IPS DF 19.7 (cell line): ENCODE data around the gene ABCD3.
"Not testable (repeated sequence)": the region's sequence is repeated elsewhere in the genome, so short reads cannot be mapped to it uniquely, and the experiment has no call there.

Experiments
- DNase-seq: peaks from one replicate; pipeline ENCODE4 v3.0.0-alpha.2; 2013; ENCODE audit warnings: low read depth, low spot score

The ABCD3 gene

DNA sequence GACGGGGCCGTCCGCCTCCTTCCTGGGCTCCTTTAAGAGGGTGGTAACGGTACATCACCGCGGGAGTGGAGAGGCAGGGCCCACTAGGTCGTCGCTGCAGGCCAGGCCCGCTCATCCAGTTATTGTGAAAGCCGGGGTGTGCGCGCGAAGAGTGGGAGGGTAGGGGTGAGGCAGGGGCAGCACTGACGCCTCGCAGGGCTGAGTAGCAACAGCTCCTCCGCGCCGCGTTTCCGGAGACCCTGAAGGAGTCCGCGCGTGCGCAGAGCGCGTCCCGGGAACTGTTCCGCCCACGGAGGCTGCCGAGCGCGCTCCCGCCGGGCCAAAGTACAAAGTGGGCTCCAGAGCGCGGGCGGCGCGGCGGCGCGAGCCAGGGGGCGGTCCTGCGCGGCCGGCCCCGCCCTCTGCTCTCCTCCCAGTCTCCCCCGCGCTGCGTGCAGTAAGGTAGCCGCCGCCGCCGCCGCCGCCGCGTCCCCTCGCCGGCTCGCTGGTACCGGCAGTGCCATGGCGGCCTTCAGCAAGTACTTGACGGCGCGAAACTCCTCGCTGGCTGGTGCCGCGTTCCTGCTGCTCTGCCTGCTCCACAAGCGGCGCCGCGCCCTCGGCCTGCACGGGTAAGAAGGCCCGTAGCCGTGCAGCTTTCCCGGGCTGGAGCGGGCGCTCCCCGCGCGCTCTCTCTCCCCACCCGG, at the start of gene ABCD3:
Gene ABCD3, plus strand, starts transcription at position 412 of the 686 bp plus-strand sequence. Its CDS starts 90 bp downstream, at position 502.
- peak; percentile 42 for DNase-seq

DNA sequence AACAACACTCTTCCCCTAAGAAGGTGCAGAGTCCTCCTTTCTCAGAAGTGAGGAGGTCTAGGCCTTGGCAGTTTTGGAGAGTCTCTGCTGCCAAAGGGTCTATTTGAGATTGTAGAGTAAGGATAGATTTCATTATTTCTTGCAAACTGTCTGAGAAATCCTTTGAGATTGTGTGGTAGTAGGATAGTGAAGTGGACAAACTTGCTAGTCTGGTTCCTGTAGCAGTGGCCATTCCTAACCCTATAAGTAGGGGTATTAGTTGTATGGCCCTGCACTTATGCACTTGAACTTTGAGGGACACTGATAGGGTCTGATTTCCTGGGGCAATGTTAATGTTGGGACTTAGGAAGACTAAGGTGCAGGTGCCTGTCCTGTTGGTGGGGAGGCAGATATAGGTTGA, 45.4 kb upstream of the ABCD3 start:
- DNase-seq = not testable (repeated sequence)

- not testable (repeated sequence) for DNase-seq
Observed at GRCh38 chr1:94373311-94373710, 44.9 kb upstream of the ABCD3 start.

- not testable (repeated sequence) for DNase-seq
Observed at GRCh38 chr1:94375666-94376065, 42.5 kb upstream of the ABCD3 start.

DNA sequence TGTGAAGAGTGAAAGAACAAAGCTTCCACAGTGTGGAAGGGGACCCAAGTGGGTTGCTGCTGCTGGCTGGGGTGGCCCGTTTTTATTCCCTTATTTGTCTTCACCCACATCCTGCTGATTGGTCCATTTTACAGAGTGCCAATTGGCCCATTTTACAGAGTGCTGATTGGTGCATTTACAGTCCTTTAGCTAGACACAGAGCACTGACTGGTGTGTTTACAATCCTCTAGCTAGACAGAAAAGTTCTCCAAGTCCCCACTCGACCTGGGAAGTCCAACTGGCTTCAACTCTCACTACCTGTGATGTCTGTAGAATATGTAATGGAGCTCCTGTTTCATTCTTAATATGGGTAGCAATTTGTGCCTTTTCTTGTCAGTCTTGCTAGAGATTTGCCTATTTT, 39.7 kb upstream of the ABCD3 start:
- not testable (repeated sequence) for DNase-seq

DNA sequence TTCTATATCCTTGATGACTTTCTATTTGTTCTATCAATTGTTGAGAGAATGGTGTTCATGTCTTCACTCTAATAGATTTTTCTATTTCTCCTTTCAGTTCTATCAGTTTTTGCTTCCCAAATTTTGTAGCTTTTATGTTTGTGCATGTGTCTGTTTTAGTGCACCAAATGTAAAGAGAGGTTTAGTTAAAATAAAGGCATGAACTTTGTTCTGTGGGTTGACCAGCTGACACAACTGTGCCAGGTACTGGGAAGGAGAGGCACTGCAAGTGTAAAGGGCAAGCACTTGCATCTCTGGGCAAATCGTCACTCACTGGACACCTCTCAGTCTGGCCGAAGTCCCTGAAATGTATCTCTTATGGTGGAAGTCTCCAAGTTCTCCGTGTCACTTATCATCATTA, 38.6 kb upstream of the ABCD3 start:
- no peak for DNase-seq

GRCh38 chr1:94382201-94382600, 36.0 kb upstream of the ABCD3 start:
- DNase-seq = no peak

GRCh38 chr1:94383966-94384408, 34.2 kb upstream of the ABCD3 start:
- no peak for DNase-seq

GRCh38 chr1:94384485-94385265, 33.5 kb upstream of the ABCD3 start:
- DNase-seq = no peak

- DNase-seq = no peak
Observed at GRCh38 chr1:94385308-94385929, 32.8 kb upstream of the ABCD3 start.

GRCh38 chr1:94389298-94389697, 28.9 kb upstream of the ABCD3 start:
- no peak for DNase-seq

- DNase-seq = no peak
Observed at GRCh38 chr1:94394247-94394646, 23.9 kb upstream of the ABCD3 start.

- no peak for DNase-seq
Observed at GRCh38 chr1:94395231-94395630, 23.0 kb upstream of the ABCD3 start.

DNA sequence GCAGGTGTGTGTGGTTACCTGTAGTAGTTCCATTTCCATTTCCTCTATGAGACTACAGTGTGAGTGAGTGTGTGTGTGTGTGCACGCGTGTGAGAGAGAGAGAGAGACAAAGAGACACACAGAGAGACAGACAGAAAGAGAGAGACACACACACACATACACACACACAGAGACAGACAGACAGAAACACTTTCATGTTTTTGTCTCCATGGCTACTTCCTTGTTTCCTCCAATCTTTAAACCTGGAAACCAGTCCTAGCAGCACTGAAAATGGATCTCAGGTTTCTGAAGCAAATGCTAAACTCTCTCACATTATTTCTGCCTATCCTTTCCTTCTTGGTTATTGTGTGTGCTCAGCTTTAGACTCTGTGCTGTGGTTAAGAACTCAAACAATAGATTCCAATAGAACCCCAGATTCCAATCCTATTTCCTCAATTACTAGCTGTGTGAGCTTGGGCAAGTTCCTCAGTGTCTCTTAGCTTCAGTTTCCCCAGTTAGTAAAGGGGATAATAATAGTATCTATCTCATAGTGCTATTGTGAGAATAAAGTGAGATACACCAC, 22.4 kb upstream of the ABCD3 start:
- no peak for DNase-seq

DNA sequence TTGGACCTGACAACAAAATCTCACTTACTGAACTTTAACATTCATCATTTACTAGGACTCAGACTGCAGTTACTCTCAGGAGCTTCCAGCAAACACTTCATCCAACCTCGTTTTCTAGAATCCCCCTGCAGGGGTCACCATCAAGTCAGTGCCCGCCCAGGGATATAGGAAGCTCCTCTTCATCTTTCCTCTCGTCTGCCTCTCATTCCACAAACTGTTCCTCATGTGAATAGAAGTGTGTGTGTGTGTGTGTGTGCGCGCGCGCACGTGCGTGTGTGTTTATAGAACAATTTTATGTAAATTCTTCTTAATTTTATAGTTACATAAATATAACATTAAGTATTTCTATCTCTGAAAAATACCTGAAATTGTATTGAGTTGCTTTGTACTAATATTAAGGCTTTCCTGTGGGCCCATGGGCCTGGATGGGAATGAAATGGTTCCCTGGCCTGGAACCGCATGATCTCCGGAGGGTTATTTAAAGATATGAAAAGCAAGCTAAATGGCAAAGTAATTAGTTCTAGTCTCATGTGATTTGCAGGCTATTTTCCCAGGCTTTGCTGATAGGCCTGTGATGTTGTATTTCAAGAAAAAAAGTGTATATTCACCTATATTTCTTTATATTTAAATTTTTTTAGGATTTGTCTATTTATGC, 21.7 kb upstream of the ABCD3 start:
- DNase-seq = no peak

GRCh38 chr1:94398356-94398755, 19.8 kb upstream of the ABCD3 start:
- no peak for DNase-seq

DNA sequence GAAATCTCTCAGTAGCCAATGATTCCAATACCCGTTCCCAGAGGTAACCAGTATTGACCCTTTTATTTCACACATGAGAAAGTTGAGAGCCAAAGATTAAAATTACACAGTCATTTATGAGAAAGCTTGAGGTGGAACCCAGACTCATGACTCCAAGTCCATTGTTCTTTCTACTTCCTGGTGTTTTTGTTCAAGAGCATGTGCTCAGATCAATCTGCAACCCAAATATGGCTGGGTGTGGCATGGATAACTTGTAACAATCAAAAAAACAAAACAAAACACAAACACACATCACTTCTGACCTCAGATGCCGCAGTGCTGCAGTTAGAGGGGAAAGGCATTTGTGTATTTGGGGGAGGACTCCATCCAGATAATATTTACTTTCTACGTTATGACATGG, 18.7 kb upstream of the ABCD3 start:
- DNase-seq = no peak

DNA sequence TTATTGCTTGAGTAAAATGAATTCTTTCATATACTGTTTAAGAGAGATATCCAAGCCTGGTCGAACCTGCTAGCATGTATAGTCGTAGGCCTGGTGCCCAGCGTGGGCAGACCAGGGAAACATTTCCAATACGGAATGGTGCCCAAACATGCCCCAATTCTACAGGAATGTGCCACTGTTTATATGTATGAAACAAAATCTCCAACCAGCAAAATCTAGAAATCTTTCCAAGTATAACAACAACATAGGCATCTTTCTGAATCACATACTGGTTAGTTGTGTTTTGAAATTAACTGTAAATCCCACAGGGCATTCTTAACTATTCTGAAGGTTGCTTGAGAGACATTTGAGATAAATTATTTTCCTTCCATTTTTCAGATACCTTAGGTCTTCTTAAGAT, 17.0 kb upstream of the ABCD3 start:
- DNase-seq = no peak

DNA sequence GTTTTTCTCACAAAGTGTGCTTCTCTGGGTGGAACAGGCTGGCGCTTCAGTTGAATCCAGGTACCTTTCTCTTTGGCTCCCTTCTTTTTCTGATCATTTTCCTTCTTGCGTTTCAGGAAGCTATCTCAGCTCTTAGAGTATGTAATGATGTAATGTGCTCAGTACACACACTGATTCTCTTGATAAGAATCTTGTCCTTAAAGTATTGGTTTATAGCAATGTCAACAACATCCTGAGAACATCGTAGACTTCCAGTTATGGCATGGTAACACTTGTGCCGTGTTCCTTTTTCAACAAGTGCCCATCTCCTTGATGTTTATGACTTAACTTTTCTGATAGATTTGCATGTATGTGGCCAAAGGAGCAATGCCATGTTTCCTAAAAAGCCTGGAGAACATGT, 11.7 kb upstream of the ABCD3 start:
- no peak for DNase-seq

DNA sequence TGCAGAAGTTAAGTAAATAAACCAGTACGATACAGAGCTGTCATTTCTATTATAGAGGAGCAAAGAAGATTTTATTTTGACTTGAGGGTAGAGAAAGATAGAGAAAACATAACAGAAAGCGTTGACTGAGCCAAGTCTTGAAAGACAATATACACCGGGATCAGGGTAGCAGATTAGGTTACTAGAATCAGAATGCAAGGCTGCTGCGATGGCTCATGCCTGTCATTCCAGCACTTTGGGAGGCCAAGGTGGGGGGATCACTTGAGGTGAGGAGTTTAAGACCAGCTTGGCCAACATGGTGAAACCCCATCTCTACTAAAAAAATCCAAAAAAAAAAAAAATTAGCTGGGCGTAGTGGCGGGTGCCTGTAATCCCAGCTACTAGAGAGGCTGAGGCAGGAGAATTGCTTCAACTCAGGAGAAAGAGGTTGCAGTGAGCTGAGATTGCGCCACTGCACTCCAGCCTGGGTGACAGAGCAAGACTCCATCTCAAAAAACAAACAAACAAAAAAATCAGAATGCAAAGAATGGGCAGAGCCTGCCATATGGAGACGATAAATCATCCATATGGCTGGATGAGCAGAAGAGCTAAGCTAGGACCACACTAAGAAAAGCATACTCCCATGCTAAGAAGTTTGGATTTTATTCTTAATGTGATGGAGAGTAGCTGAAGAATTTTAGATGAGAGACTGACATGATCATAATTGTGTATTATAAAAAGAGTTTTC, 9.9 kb upstream of the ABCD3 start:
- DNase-seq = no peak

DNA sequence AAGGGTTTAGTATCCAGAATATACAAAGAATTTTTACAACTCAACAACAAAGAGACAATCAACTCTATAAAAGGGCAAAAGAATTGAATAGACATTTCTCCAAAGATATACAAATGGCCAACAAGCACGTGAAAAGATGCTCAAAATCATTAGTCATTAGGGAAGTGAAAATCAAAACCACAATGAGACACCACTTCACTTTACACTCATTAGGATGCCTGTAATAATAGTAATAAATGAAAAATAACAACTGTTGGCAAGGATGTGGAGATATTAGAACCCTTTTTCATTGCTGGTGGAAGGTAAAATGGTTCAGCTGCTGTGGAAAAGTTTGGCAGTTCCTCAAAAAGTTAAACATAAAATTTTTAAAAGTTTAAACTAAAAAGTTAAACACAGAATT, 7.0 kb upstream of the ABCD3 start:
- DNase-seq = no peak
